Measurements from ENCODE around the gene BRME1. TPM values are rescaled to one million over a fixed set of nuclear protein-coding genes. Genes with fewer than 3 reads are reported as not detected.
"Not testable (repeated sequence)": the region's sequence is repeated elsewhere in the genome, so short reads cannot be mapped to it uniquely, and the experiment has no call there.

Gene BRME1
- total RNA-seq, 1 donor from 2014 or later = 18.6 TPM

DNA sequence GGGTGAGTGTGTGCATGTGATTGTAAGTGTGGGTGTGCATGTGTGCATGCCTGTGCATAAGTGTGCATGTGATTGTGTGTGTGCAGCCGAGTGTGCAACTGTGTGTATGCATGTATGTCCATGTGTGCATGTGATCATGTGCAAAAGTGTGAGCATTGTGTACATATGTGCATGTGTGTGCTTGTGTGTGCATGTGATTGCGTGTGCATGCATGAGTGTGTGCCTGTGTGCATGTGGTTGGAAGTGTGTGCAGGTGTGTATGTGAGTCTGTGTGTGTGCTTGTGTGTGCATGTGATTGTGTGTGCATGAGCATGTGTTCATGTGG, 28.8 kb upstream of the BRME1 start:
- intact Hi-C loops (cut with micrococcal nuclease) = no loop called here
- Mint-ChIP-seq H3K4me1 (peaks cover 3% of the 10 kb centered on the region), H3K4me3 (no peak overlapping the region), H3K36me3 (ENCODE audit: low read depth) (no peaks in the 10 kb centered on the region), H3K9me3 (no peaks in the 10 kb centered on the region), H3K27me3 (peaks cover 9% of the 10 kb centered on the region), H3K27ac (no peak overlapping the region)
- DNase-seq = no peak

DNA sequence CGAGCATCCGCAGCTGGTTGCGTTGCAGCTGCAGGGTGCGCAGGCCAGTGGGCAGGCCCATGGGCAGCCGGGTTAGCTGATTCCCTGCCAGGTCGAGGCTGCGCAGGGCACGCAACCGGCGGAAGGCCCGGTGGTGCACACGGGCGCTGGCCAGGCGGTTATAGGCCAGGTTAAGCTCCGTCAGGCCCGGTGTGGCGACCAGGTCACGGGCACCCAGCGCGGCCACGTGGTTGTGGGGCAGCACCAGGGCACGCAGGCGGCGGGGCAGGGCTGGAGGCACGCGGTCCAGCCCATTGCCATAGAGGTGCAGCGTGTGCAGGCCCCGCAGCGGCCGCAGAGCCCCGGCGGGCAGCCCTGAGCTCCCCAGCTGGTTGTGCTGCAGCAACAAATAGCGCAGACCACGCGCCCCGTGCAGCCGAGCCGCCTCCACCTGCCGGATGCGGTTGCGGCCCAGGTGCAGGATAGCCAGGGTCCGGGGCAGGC, 27.0 kb upstream of the BRME1 start:
- Mint-ChIP-seq H3K9me3 (no peaks in the 10 kb centered on the region), H3K4me1 (peaks cover 3% of the 10 kb centered on the region), H3K36me3 (ENCODE audit: low read depth) (peaks cover 7% of the 10 kb centered on the region), H3K27me3 (peaks cover 9% of the 10 kb centered on the region), H3K4me3 (no peak overlapping the region), H3K27ac (no peak overlapping the region)
- intact Hi-C loops (cut with micrococcal nuclease) = no loop called here
- DNase-seq = no peak

DNA sequence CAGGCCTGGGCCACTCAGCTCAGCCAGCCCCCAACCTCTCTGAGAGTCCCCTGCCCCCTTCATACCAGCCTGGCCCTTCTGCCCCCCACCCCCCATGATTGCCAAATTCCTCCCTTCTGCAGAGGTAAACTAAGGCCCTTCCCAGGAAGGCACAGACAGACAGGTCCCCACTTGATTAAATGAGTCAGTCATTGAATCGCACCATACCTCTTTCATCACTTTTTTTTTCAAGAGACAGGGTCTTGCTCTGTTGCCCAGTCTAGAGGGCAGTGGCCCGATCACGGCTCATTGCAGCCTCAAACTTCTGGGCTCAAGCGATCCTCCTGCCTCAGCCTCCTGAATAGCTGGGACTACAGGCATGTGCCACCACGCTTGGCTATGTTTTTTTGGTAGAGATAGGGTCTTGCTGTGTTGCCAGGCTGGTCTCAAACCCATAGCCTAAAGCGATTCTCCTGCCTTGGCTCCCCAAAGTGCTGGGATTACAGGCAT, 26.3 kb upstream of the BRME1 start:
- Mint-ChIP-seq H3K27ac (no peak overlapping the region), H3K9me3 (no peaks in the 10 kb centered on the region), H3K36me3 (ENCODE audit: low read depth) (peaks cover 9% of the 10 kb centered on the region), H3K4me3 (no peak overlapping the region), H3K4me1 (peaks cover 3% of the 10 kb centered on the region), H3K27me3 (peaks cover 5% of the 10 kb centered on the region)
- intact Hi-C loops (cut with micrococcal nuclease) = no loop called here
- no peak for DNase-seq

DNA sequence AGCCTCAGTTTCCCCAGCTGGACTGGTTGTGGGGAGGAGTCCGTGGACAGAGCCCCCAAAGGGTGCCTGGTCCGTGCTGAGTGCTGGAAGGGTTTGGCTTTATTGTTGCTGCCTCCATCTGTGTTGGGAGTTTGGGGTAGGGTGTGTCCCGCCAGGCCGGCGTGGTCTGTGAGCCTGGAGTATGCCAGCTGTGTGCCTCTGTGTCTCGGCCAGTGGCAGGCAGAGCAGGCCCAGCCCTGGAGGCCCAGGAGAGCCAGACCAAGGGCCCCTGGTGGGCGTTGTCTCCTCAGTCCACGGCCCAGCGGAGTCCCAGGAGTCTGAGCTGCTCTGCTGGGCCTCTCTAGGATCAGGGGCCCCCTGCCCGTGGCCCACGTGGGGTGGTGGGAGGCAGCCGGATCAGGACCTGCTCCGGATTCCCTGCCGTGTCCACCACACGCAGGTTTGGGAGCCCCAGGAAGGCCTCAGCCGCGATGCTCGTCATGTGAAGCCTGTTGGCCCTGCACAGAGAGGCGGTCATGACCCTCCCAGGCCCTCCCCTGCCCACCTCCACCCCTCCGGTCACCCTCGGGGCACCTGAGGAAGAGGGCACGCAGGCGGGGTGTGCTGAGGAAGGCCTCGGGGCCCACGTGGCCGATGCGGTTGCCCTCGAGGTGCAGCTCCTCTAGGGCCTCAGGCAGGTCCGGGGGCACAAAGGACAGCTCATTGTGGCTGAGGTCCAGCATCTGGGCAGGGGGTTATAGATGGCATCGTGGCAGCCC, 25.7 kb upstream of the BRME1 start:
- Mint-ChIP-seq H3K27me3 (peaks cover 5% of the 10 kb centered on the region), H3K36me3 (ENCODE audit: low read depth) (peaks cover 14% of the 10 kb centered on the region), H3K27ac (no peak overlapping the region), H3K9me3 (no peaks in the 10 kb centered on the region), H3K4me1 (peaks cover 3% of the 10 kb centered on the region), H3K4me3 (no peak overlapping the region)
- no peak for DNase-seq
- intact Hi-C loops (cut with micrococcal nuclease) = no loop called here

DNA sequence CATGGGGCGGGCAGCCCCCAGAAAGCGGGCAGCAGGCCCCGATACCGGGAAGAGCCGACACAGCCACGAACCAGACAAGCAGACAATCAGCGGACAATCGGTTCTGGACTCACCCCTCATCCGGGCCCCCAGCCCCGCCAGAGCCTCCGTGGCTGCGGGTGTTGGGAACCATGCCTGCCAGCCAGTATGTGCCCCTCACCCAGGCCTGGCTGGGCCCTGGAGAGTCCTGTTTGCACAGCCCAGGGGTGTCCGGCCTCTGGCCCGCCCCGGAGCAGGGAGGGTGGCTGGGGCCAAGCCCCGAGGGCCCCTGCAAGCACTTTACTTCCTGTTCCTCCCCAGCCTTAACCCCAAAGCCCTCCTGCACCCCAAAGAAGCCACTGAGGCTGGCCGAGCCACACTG, 24.5 kb upstream of the BRME1 start:
- Mint-ChIP-seq H3K4me1 (peaks cover 3% of the 10 kb centered on the region), H3K27me3 (peaks cover 3% of the 10 kb centered on the region), H3K9me3 (no peaks in the 10 kb centered on the region), H3K27ac (no peak overlapping the region), H3K36me3 (ENCODE audit: low read depth) (peaks cover 14% of the 10 kb centered on the region), H3K4me3 (no peak overlapping the region)
- no peak for DNase-seq
- intact Hi-C loops (cut with micrococcal nuclease) = no loop called here

DNA sequence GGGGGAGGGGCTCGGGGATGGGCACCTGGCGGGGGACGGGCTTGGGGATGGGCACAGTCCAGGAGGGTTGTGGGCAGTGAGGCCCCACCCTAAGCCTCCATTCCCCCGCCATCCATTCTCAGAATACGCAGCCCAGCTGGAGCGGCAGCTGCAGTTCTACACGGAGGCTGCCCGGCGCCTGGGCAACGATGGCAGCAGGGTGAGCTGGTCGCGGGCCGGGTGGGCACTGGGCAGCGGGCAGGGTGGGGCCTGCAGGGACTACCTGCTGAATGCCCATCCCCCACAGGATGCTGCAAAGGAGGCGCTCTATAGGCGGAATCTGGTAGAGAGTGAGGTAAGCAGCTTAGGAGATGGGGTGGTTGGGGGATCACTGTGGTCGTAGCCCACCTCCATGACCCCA, 24.0 kb upstream of the BRME1 start:
- intact Hi-C loops (cut with micrococcal nuclease) = no loop called here
- Mint-ChIP-seq H3K27me3 (peaks cover 3% of the 10 kb centered on the region), H3K36me3 (ENCODE audit: low read depth) (peaks cover 14% of the 10 kb centered on the region)

DNA sequence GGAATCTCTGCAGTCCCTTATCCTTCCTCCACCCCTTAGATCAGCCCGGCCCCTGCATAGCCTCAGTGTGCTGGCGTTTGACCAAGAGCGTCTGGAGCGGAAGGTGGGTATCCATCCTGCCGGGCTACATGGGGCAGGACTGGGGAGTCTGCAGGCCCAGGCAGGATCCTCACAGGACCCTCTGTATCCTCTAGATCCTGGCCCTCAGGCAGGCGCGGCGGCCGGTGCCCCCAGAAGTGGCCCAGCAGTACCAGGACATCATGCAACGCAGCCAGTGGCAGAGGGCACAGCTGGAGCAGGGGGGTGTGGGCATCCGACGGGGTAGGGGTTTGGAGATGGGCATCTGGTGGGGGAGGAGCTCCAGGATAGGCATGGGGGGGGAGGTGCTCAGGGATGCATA, 23.4 kb upstream of the BRME1 start:
- no peak for DNase-seq
- Mint-ChIP-seq H3K9me3 (no peaks in the 10 kb centered on the region), H3K4me3 (no peak overlapping the region), H3K36me3 (ENCODE audit: low read depth) (peaks cover 17% of the 10 kb centered on the region), H3K27ac (no peak overlapping the region), H3K4me1 (peaks cover 2% of the 10 kb centered on the region), H3K27me3 (peaks cover 3% of the 10 kb centered on the region)
- intact Hi-C loops (cut with micrococcal nuclease) = no loop called here

More for the DNA sequence above, 24.0 kb upstream of the BRME1 start:
- no peaks in the 10 kb centered on the region for H3K9me3 Mint-ChIP-seq
- DNase-seq = no peak
- no peak overlapping the region for H3K27ac Mint-ChIP-seq
- H3K4me1 Mint-ChIP-seq = peaks cover 3% of the 10 kb centered on the region
- H3K4me3 Mint-ChIP-seq = no peak overlapping the region

DNA sequence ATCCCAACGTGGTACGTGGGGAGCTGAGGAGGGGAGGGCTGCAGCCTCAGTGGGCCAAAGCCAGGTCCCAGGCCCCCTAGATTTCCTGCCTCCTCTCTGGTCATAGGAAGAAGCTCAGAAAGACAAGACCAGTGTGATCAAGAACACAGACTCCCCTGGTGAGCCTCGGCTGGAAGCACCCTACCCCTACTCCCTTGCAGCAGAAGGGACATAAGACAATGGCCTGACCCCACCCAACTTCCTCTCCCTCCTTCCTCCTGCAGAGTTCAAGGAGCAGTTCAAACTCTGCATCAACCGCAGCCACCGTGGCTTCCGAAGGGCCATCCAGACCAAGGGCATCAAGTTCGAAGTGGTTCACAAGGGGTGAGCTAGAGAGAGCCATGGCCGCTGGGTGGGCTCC, 20.8 kb upstream of the BRME1 start:
- Mint-ChIP-seq H3K27ac (no peak overlapping the region), H3K36me3 (ENCODE audit: low read depth) (peaks cover 34% of the 10 kb centered on the region), H3K4me3 (no peak overlapping the region), H3K27me3 (no peaks in the 10 kb centered on the region), H3K4me1 (no peaks in the 10 kb centered on the region), H3K9me3 (peaks cover 3% of the 10 kb centered on the region)
- no peak for DNase-seq
- intact Hi-C loops (cut with micrococcal nuclease) = no loop called here

DNA sequence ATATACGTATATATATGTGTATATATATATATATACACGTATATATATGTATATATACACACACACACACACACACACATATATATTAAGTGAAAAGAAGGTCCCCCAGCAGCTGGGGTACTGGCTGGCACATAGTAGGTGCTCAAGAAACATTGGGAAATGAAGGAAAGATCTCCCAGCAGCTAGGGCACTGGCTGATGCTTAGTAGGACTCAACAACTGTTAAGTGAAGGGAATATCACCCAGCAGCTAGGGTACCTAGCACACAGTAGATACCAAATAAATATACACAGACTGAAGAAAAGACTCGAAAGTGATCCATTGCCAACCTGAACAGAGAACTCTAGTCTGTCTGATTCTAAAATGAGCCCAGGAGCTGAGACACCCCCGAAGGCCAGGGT, 20.1 kb upstream of the BRME1 start:
- Mint-ChIP-seq H3K4me3 (no peak overlapping the region), H3K27me3 (no peaks in the 10 kb centered on the region), H3K9me3 (peaks cover 5% of the 10 kb centered on the region), H3K36me3 (ENCODE audit: low read depth) (peaks cover 41% of the 10 kb centered on the region), H3K4me1 (no peaks in the 10 kb centered on the region), H3K27ac (no peak overlapping the region)
- no peak for DNase-seq
- intact Hi-C loops (cut with micrococcal nuclease) = no loop called here

DNA sequence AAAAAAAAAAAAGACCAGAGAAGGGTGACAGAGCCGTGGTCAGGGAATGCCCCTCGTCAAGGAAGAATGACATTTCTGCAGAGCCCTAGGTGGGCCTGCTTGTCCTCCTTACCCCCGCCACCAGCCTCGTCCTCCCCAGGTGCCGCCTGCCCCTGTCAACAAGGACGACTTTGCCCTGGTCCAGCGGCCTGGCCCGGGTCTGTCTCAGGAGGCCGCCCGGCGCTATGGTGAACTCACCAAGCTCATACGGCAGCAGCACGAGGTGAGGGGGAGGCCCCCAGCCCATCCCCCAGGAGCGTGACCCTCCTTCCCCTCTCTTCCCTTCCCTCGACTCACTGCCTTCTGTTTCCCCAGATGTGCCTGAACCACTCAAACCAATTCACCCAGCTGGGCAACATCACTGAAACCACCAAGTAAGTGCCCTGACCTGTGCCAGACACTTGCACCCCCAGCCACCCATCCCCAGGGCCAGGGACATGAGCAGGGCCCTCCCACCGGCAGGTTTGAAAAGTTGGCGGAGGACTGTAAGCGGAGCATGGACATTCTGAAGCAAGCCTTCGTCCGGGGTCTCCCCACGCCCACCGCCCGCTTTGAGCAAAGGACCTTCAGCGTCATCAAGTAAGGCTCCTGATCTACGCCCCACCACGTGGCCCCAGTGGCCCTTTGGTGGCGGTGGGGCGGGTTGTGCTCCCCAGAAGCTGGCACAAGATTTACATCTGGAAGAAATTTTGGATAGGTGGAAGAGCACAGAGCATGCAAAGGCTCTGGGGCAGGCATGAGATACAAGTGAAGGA, 17.5 kb upstream of the BRME1 start:
- Mint-ChIP-seq H3K4me1 (no peaks in the 10 kb centered on the region), H3K27me3 (no peaks in the 10 kb centered on the region), H3K36me3 (ENCODE audit: low read depth) (peaks cover 57% of the 10 kb centered on the region), H3K27ac (no peak overlapping the region), H3K4me3 (no peak overlapping the region), H3K9me3 (peaks cover 7% of the 10 kb centered on the region)
- intact Hi-C loops (cut with micrococcal nuclease) = no loop called here
- no peak for DNase-seq

DNA sequence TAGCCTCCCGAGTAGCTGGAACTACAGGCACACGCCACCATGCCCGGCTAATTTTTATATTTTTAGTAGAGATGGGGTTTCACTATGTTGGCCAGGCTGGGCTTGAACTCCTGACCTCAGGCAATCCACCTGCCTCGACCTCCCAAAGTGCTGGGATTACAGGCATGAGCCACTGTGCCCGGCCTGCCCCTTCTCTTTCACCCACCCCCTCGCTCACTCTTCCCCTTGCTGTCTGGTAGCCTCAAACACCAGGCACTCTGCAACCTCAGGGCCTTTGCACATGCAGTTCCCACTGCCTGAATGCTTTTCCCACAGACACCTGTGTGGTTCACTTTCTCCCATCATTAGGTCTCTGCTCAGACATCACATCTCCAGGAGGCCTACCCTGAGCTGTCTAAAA, 16.2 kb upstream of the BRME1 start:
- H3K36me3 Mint-ChIP-seq (ENCODE audit: low read depth) = peaks cover 55% of the 10 kb centered on the region

DNA sequence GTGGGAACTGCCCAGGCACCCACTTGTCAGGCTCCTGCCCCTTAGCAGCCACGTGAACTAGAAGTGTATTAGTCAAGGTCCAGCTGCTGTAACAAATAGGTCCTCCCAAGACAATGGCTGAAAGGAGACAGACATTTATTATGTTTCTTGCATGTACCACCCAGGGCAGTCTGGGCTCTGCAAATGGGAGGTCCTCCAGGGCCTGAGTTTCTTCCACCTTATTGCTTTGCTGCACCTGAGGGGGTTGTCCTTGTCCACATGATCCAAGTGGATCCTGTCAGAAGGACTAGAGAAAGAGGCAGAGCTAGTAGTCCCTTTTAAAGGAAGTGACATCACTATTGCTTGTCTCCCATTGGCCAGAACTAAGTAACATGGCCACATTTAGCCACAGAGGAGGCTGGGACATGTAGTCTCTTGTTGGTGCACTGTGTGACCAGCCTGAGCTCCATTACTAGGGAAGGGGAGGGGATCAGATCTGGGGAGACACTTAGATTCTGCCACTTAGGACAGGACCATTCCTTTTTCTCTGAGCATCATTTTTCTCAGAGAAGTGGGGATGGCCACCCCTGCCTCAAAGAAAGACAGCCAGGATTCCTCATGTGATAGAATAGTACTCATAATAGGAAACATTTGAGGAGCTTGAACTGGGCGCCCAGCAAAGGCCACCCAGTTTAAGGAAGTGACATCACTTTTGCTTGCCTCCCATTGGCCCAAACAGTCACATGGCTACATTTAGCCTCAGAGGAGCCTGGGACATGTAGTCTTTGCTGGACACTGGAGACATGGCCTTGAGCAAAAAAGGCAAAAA, 15.2 kb upstream of the BRME1 start:
- H3K4me1 Mint-ChIP-seq = no peaks in the 10 kb centered on the region
- peak overlapping the region; percentile 72 for H3K27ac Mint-ChIP-seq
- intact Hi-C loops (cut with micrococcal nuclease) = no loop called here
- peak; percentile 78 for DNase-seq
- peaks cover 7% of the 10 kb centered on the region for H3K9me3 Mint-ChIP-seq
- H3K36me3 Mint-ChIP-seq (ENCODE audit: low read depth) = peaks cover 50% of the 10 kb centered on the region
- H3K27me3 Mint-ChIP-seq = no peaks in the 10 kb centered on the region
- no peak overlapping the region for H3K4me3 Mint-ChIP-seq

More for the DNA sequence above, 16.2 kb upstream of the BRME1 start:
- H3K4me3 Mint-ChIP-seq; H3K27me3 Mint-ChIP-seq; DNase-seq; H3K9me3 Mint-ChIP-seq; intact Hi-C loops (cut with micrococcal nuclease); H3K27ac Mint-ChIP-seq; H3K4me1 Mint-ChIP-seq: not testable (repeated sequence)

DNA sequence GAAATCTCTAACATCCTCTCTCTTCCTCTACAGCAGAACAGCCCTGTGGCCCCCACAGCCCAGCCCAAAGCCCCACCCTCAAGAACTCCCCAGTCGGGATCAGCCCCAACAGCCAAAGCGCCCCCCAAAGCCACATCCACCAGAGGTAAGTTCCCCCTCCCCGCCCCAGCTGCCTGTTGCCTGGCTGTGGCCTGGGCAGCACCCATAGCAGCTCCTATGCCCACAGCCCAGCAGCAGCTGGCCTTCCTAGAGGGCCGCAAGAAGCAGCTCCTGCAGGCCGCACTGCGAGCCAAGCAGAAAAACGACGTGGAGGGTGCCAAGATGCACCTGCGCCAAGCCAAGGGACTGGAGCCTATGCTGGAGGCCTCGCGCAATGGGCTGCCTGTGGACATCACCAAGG, 14.6 kb upstream of the BRME1 start:
- DNase-seq = no peak
- no peaks in the 10 kb centered on the region for H3K4me1 Mint-ChIP-seq
- no peaks in the 10 kb centered on the region for H3K27me3 Mint-ChIP-seq
- H3K27ac Mint-ChIP-seq = no peak overlapping the region
- peaks cover 52% of the 10 kb centered on the region for H3K36me3 Mint-ChIP-seq (ENCODE audit: low read depth)
- no peak overlapping the region for H3K4me3 Mint-ChIP-seq
- H3K9me3 Mint-ChIP-seq = peaks cover 7% of the 10 kb centered on the region
- intact Hi-C loops (cut with micrococcal nuclease) = no loop called here
